C4-2B (cell line): ENCODE results near the gene GDF10.

Experiments used
- ZFX ChIP-seq: fragments of 450-650 bp; IDR thresholded peaks from 2 replicates; pipeline ENCODE4 v1.6.1; 2017
- TF ChIP-seq, protein P1 (sequence below): fragments of 450-650 bp; conservative IDR thresholded peaks from 2 replicates; pipeline ENCODE4 v1.5.1; 2017; ENCODE audit warnings: mild to moderate bottlenecking

DNA sequence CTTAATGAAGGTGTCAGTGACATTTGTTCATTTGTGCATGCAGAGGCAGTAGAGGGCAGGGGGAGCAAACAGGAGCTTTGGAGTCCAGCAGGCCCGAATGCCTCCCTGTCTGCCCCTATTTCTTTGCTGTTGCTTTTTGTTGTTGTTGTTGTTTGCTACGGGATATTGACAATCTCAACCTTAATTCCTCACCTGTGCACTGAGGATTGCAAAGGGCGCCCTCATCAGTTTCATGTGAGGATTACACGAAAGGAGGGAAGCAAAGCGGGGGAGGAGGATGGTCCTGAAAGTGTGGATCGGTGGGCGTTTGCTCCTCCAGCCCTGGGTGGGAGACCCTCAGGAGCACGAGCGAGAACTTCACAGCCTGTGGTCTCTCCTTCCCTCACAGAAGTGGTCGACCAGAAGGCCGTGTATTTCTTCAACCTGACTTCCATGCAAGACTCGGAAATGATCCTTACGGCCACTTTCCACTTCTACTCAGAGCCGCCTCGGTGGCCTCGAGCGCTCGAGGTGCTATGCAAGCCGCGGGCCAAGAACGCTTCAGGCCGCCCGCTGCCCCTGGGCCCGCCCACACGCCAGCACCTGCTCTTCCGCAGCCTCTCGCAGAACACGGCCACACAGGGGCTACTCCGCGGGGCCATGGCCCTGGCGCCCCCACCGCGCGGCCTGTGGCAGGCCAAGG, 9.6 kb downstream of the GDF10 start:
- TF ChIP-seq, protein P1, sequence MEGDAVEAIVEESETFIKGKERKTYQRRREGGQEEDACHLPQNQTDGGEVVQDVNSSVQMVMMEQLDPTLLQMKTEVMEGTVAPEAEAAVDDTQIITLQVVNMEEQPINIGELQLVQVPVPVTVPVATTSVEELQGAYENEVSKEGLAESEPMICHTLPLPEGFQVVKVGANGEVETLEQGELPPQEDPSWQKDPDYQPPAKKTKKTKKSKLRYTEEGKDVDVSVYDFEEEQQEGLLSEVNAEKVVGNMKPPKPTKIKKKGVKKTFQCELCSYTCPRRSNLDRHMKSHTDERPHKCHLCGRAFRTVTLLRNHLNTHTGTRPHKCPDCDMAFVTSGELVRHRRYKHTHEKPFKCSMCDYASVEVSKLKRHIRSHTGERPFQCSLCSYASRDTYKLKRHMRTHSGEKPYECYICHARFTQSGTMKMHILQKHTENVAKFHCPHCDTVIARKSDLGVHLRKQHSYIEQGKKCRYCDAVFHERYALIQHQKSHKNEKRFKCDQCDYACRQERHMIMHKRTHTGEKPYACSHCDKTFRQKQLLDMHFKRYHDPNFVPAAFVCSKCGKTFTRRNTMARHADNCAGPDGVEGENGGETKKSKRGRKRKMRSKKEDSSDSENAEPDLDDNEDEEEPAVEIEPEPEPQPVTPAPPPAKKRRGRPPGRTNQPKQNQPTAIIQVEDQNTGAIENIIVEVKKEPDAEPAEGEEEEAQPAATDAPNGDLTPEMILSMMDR, result peak; percentile 52
- no peak for TF ChIP-seq ZFX
